Keratinocyte (primary cell): Measurements from ENCODE around the gene APH1B. TPM values are rescaled to one million over a fixed set of nuclear protein-coding genes. Genes with fewer than 3 reads are reported as not detected.

Source experiments
- DNase-seq: peaks from one replicate; pipeline ENCODE4 v3.0.0-alpha.2; 2011; ENCODE audit warnings: low read depth, missing footprints, low spot score
- FAIRE-seq: peaks from 2 replicates; lab custom pipeline; 2011; peaks lifted over from hg19 to GRCh38; lab: Jason Lieb, UNC
- H2AFZ ChIP-seq: 2 replicates; pipeline ENCODE4 v1.6.0; 2012; ENCODE audit warnings: low read length, control low read depth, inconsistent platforms; ENCODE audit not compliant: control insufficient read depth
- H3K27ac ChIP-seq: 2 replicates; pipeline ENCODE4 v1.5.1; 2011; ENCODE audit warnings: low read length; ENCODE audit not compliant: control insufficient read depth, insufficient read depth
- H3K27me3 ChIP-seq: 3 replicates; pipeline ENCODE4 v1.6.0; 2011; ENCODE audit warnings: low read length; ENCODE audit not compliant: control insufficient read depth, insufficient read depth; ENCODE audit errors: extremely low read depth
- H3K36me3 ChIP-seq, 2 experiments: 2 replicates in 1 of 2; 3 replicates in 1 of 2; pipeline ENCODE4 v1.5.1; 2011; ENCODE audit warnings: low read length in 2 of 2, mild to moderate bottlenecking in 1 of 2; ENCODE audit not compliant: control insufficient read depth in 2 of 2, insufficient read depth in 2 of 2; ENCODE audit errors: extremely low read depth in 1 of 2
- H3K4me1 ChIP-seq: 3 replicates; pipeline ENCODE4 v1.5.1; 2011; ENCODE audit warnings: low read length; ENCODE audit not compliant: control insufficient read depth, insufficient read depth; ENCODE audit errors: extremely low read depth
- H3K4me2 ChIP-seq: 3 replicates; pipeline ENCODE4 v1.6.0; 2011; ENCODE audit warnings: low read depth, low read length; ENCODE audit not compliant: control insufficient read depth, insufficient read depth; ENCODE audit errors: extremely low read depth
- H3K4me3 ChIP-seq, 3 experiments: fragments of 200-600 bp in 1 of 3; sonication (generic) in 1 of 3; 2 replicates in 2 of 3; 3 replicates in 1 of 3; pipeline ENCODE4 v1.5.1; 2011 to 2016; ENCODE audit warnings: low read length in 3 of 3, mild to moderate bottlenecking in 3 of 3, control low read depth in 2 of 3, inconsistent platforms in 1 of 3, low read depth in 1 of 3, mixed read lengths in 1 of 3, mixed run types in 1 of 3, moderate library complexity in 1 of 3; ENCODE audit not compliant: control insufficient read depth in 2 of 3, insufficient read depth in 2 of 3; ENCODE audit errors: extremely low read depth in 1 of 3
- H3K79me2 ChIP-seq: 2 replicates; pipeline ENCODE4 v1.6.0; 2012; ENCODE audit warnings: low read length; ENCODE audit not compliant: control insufficient read depth, insufficient read depth
- H3K9ac ChIP-seq: 3 replicates; pipeline ENCODE4 v1.6.0; 2011; ENCODE audit warnings: low read length; ENCODE audit not compliant: control insufficient read depth, insufficient read depth; ENCODE audit errors: extremely low read depth
- H3K9me1 ChIP-seq: 3 replicates; pipeline ENCODE4 v1.6.0; 2011; ENCODE audit warnings: low read length; ENCODE audit not compliant: control insufficient read depth, insufficient read depth; ENCODE audit errors: extremely low read depth
- H3K9me3 ChIP-seq: 2 replicates; pipeline ENCODE4 v1.5.1; 2012; ENCODE audit warnings: low read depth, low read length; ENCODE audit not compliant: control insufficient read depth
- H4K20me1 ChIP-seq: 3 replicates; pipeline ENCODE4 v1.6.0; 2011; ENCODE audit warnings: low read length; ENCODE audit not compliant: control insufficient read depth, insufficient read depth; ENCODE audit errors: extremely low read depth
- EZH2 ChIP-seq: IDR thresholded peaks from one replicate; pipeline ENCODE4 v1.6.1; 2012; ENCODE audit warnings: inconsistent platforms, mild to moderate bottlenecking, low read length, moderate library complexity
- dilution Hi-C: fragments of 300-500 bp; cut with MboI; formaldehyde crosslinking; loops from one replicate; pipeline ENCODE4 v1.7.0; 2020; ENCODE audit warnings: low sequenced_read_pairs; ENCODE audit not compliant: extremely low pct_ligation_motif_present
- polyA plus RNA-seq, 5 experiments: library from polyadenylated mRNA; depleted of rRNA in 3 of 5; stranded (reverse) in 3 of 5; stranded (forward) in 1 of 5; unstranded in 1 of 5; fragments of >200 nt; gene quantifications; 1 replicate in 1 of 5; 2 replicates in 3 of 5; 3 replicates in 1 of 5; pipeline versions ENCODE4 v1.2.1 to v1.2.3, GENCODE V29; 2011 to 2012; ENCODE audit warnings: missing spikeins in 2 of 5, low read depth in 1 of 5, low replicate concordance in 1 of 5
- TF ChIP-seq, protein P1 (sequence below), 3 experiments: IDR thresholded peaks in 1 of 3; conservative IDR thresholded peaks in 1 of 3; optimal IDR thresholded peaks in 1 of 3; 2 replicates in 2 of 3; 3 replicates in 1 of 3; pipeline versions ENCODE3 to v1.5.1; 2011; ENCODE audit warnings: low read length in 3 of 3, mild to moderate bottlenecking in 3 of 3, moderate library complexity in 2 of 3, control low read depth in 1 of 3, inconsistent platforms in 1 of 3; ENCODE audit not compliant: insufficient read depth in 2 of 3; ENCODE audit errors: extremely low read depth in 1 of 3

APH1B gene
- polyA plus RNA-seq, 1 donor (not counting 4 experiments of a cell fraction or from before 2014, with no cell fraction given), result 7.0 TPM

DNA sequence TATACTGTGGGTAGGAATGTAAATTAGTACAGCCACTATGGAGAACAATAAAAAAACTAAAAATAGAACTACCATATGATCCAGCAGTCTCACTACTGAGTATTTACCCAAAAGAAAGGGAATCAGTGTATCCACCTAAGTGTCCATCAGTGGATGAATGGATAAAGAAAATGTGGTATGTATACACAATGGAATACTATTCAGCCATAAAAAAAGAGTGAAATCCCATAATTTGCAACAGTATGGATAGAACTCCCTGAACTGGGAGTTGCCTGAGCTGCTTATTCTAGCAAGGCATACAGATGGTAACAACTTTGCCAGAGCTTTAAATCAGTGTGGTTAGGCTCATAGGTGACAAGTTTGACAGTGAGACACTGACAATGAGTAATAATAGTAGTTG lies 16.1 kb upstream of the APH1B start:
- DNase-seq, result no peak
- H3K4me3 ChIP-seq, result no peak overlapping the region
- no peak overlapping the region for H3K4me2 ChIP-seq
- FAIRE-seq, result no peak
- no peak for TF ChIP-seq EZH2
- TF ChIP-seq, protein P1, sequence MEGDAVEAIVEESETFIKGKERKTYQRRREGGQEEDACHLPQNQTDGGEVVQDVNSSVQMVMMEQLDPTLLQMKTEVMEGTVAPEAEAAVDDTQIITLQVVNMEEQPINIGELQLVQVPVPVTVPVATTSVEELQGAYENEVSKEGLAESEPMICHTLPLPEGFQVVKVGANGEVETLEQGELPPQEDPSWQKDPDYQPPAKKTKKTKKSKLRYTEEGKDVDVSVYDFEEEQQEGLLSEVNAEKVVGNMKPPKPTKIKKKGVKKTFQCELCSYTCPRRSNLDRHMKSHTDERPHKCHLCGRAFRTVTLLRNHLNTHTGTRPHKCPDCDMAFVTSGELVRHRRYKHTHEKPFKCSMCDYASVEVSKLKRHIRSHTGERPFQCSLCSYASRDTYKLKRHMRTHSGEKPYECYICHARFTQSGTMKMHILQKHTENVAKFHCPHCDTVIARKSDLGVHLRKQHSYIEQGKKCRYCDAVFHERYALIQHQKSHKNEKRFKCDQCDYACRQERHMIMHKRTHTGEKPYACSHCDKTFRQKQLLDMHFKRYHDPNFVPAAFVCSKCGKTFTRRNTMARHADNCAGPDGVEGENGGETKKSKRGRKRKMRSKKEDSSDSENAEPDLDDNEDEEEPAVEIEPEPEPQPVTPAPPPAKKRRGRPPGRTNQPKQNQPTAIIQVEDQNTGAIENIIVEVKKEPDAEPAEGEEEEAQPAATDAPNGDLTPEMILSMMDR (optimal IDR thresholded peaks at IDR 0.05 in 1 of 3, IDR thresholded peaks at IDR 0.05 in 1 of 3, conservative IDR thresholded peaks at IDR 0.05 in 1 of 3; ENCODE audit: extremely low read depth in 1 of 3, insufficient read depth in 2 of 3, low read length in 3 of 3), result no peak
- H3K4me1 ChIP-seq, result peaks cover 7% of the 10 kb centered on the region
- H3K27ac ChIP-seq, result no peak overlapping the region
- no peak overlapping the region for H3K9ac ChIP-seq
- H3K9me3 ChIP-seq, result no peaks in the 10 kb centered on the region
- H3K9me1 ChIP-seq, result no peaks in the 10 kb centered on the region
- H3K36me3 ChIP-seq, result peaks cover 0 to 10% of the 10 kb centered on the region in 2 experiments
- dilution Hi-C loops, result no loop called here
- no peaks in the 10 kb centered on the region for H4K20me1 ChIP-seq
- no peak overlapping the region for H2AFZ ChIP-seq
- H3K79me2 ChIP-seq, result no peaks in the 10 kb centered on the region
- no peaks in the 10 kb centered on the region for H3K27me3 ChIP-seq

DNA sequence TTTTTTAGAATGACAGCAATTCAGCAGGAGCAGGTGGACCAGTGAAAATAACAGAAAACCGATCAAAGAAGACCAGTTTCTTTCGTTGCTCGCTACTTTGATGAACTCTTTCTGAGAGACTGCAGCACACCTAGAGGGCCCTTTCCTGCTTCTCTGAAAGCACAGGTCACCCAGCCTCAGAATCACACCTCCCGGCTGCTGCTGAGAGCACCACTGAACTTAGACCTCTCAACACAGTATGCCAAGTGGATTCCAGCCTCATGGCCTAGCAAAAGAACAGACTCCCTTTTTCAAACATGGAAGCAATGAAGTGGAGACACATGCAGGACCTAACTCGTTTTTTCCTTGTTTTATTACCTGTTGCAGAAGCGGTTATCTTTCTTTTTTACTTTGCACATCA lies 13.9 kb upstream of the APH1B start:
- dilution Hi-C loops, result no loop called here
- no peak overlapping the region for H3K4me3 ChIP-seq
- no peaks in the 10 kb centered on the region for H3K9me1 ChIP-seq
- H2AFZ ChIP-seq, result no peak overlapping the region
- no peak for DNase-seq
- no peak overlapping the region for H3K4me2 ChIP-seq
- no peaks in the 10 kb centered on the region for H4K20me1 ChIP-seq
- no peaks in the 10 kb centered on the region for H3K4me1 ChIP-seq
- no peaks in the 10 kb centered on the region for H3K79me2 ChIP-seq
- FAIRE-seq, result no peak
- H3K36me3 ChIP-seq, result peaks cover 0 to 10% of the 10 kb centered on the region in 2 experiments
- no peak overlapping the region for H3K27ac ChIP-seq
- H3K27me3 ChIP-seq, result no peaks in the 10 kb centered on the region
- no peaks in the 10 kb centered on the region for H3K9me3 ChIP-seq
- TF ChIP-seq EZH2, result no peak
- TF ChIP-seq, protein P1 (optimal IDR thresholded peaks at IDR 0.05 in 1 of 3, IDR thresholded peaks at IDR 0.05 in 1 of 3, conservative IDR thresholded peaks at IDR 0.05 in 1 of 3; ENCODE audit: extremely low read depth in 1 of 3, insufficient read depth in 2 of 3, low read length in 3 of 3), result no peak
- H3K9ac ChIP-seq, result no peak overlapping the region
